Measurements from ENCODE around the gene HSPBAP1.

Gene HSPBAP1

DNA sequence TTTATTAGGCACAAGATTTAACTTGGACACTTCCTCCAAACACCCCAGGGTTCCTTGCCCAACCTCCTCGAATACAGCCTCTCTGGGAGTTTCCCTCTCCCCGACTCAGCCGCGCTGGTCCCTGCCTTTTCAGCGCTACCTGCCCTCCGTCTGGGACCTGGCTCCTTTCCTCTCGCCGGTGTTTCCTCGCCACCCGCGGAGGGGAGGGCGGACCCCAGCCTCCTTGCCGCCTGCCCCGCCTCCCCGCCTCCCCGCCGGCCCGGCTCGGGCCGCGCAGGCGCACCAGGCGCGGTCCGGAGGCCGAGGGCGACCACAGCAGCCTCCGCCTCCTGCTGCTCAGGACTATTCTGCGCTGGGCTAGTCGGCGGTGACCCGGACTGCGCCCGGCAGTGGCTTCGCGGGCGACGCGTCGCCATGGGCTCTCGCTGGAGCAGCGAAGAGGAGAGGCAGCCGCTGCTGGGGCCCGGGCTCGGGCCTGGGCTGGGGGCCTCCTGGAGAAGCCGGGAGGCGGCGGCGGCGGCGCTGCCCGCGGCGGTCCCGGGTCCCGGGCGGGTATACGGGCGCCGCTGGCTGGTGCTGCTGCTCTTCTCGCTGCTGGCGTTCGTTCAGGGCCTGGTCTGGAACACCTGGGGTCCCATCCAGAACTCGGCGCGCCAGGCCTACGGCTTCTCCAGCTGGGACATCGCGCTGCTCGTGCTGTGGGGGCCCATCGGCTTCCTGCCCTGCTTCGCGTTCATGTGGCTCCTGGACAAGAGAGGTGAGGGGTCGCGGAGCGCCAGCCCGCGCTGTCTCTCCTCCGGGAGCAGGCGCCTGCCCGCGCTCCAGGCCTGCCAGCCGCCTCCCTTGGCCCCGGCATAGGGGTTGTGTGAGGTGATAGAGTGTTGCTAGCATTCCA lies 1.4 kb upstream of the HSPBAP1 start, which contains the start of gene SLC49A4:
Gene SLC49A4, plus strand, starts transcription at position 291 of the 895 bp plus-strand sequence. Its CDS starts 124 bp downstream, at position 415.
- Mint-ChIP-seq H3K27me3 (no peaks in the 10 kb centered on the region), H3K4me1 (peaks cover 19% of the 10 kb centered on the region), H3K4me3 (peak within 1 kb of the TSS; percentile 91 to 94), H3K9me3 (no peaks in the 10 kb centered on the region), H3K27ac (peak within 1 kb of the TSS; percentile 85 to 90)
- DNase-seq = peak; percentile 73 to 78
- ATAC-seq = peak; percentile 79

DNA sequence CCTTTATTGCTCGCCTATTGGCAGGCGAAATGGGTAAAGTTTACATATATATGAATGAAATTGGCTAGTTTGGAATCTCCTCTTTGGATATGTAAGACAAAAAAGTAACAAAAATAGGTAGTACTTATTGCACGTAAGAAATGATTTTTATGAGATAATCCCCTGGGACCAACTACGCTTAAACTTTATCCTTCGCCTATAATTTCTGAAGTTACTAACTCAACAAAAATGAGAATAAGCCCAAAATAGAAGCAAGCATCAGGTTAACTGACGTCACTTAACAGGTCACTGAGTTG lies 800 bp upstream of the HSPBAP1 start:
- Mint-ChIP-seq H3K4me1 (peaks cover 19% of the 10 kb centered on the region), H3K27me3 (no peaks in the 10 kb centered on the region), H3K9me3 (no peaks in the 10 kb centered on the region), H3K27ac (peak overlapping the region; percentile 85 to 90), H3K4me3 (peak overlapping the region; percentile 91 to 94)
- DNase-seq = no peak
- ATAC-seq = no peak

DNA sequence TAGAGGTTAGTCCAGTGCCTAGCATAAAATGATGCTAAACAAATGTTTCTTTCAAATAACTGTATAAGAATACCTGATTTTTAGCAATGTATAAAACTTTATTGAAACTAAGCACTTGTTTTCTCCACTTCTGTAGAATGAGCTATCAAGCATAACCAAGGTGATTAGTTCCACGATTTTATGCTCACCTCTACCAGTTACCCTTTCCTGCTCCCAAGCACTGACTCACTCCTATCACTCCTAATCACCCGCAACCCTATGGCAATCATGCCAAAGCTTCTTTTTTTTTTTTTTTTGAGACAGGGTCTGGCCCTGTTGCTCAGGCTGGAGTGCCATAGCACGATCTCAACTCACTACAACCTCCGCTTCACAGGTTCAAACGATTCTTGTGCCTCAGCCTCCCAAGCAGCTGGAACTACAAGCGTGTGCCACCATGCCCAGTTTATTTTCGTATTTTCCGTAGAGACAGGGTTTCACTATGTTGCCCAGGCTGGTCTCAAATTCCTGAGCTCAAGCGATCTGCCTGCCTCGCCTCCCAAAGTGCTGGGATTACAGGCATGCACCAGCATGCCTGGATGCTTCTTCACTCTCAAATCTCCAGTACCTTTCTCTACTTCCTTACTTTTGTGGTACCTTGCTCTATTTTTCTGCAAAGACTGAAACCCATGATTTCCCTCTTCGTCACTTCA lies 3.9 kb downstream of the HSPBAP1 start:
- Mint-ChIP-seq H3K4me1 (peaks cover 17% of the 10 kb centered on the region), H3K9me3 (no peaks in the 10 kb centered on the region), H3K4me3 (no peak overlapping the region), H3K27me3 (no peaks in the 10 kb centered on the region), H3K27ac (no peak overlapping the region)
- DNase-seq = no peak
- ATAC-seq = no peak

DNA sequence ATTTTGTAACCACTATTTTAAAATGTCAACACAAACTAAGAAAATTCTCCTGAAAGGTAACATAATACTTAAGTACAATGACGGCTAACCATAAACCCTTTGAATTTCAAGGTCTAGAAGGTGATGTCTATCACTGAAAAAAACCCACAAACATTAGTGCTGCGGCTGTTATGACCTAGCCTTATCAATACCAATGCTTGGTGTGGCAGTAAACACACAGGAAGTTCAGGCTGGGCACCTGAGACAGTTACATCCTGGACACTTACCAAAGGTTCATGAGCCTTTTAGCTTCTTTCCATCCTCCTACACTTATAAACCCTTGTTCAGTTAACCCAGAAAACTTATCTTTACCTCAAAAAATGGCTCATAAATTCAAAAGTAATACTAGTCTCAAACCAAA lies 5.8 kb downstream of the HSPBAP1 start:
- DNase-seq = no peak
- peaks cover 17% of the 10 kb centered on the region for H3K4me1 Mint-ChIP-seq
- ATAC-seq = no peak
- no peaks in the 10 kb centered on the region for H3K27me3 Mint-ChIP-seq
- H3K27ac Mint-ChIP-seq = no peak overlapping the region
- H3K4me3 Mint-ChIP-seq = no peak overlapping the region
- H3K9me3 Mint-ChIP-seq = no peaks in the 10 kb centered on the region

DNA sequence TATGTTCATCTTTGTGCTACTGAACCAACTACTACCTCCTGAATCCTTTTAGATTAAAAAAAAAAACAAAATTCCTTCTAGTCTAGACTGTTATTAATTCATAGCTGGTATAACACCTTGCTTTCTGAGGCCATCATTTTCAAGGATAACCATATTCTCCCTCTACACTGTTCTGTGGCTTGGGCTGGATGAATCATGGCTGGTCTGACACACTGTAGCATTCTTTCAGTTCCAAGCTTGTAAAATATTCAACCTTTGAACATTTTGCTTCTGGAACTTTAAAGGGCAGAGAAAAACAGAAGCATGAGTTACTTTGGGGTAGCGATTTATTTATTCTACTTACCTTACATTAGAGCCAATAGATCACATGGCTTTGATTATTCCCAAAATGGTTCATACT lies 7.6 kb downstream of the HSPBAP1 start:
- Mint-ChIP-seq H3K4me1 (peaks cover 17% of the 10 kb centered on the region), H3K27me3 (no peaks in the 10 kb centered on the region), H3K9me3 (no peaks in the 10 kb centered on the region), H3K27ac (peak overlapping the region in 1 of 2 donors; percentile 71), H3K4me3 (no peak overlapping the region)
- ATAC-seq = peak; percentile 71
- no peak for DNase-seq

DNA sequence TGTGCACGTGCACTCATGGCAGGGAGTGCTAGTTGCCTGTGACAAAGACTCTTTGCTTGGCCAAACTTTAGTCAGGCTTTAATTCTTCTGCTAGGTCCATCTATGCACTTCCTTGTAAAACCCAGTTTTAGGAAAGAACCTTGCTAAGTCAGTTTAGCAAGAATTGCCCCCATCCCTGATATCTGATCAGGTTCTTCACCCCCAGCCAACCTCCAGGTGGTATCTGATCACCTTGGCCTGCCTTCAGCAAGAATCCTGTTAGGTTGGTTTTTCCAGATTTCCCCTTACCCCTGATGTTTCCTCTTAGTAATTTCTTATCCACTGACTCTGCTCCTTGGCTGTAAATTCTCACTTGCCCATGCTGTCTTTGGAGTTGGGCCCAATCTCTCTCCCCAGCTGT lies 8.4 kb downstream of the HSPBAP1 start:
- no peak overlapping the region for H3K4me3 Mint-ChIP-seq
- no peaks in the 10 kb centered on the region for H3K9me3 Mint-ChIP-seq
- DNase-seq (no peak), ATAC-seq (no peak)
- H3K27ac Mint-ChIP-seq = no peak overlapping the region
- H3K4me1 Mint-ChIP-seq = peaks cover 17% of the 10 kb centered on the region
- H3K27me3 Mint-ChIP-seq = no peaks in the 10 kb centered on the region

DNA sequence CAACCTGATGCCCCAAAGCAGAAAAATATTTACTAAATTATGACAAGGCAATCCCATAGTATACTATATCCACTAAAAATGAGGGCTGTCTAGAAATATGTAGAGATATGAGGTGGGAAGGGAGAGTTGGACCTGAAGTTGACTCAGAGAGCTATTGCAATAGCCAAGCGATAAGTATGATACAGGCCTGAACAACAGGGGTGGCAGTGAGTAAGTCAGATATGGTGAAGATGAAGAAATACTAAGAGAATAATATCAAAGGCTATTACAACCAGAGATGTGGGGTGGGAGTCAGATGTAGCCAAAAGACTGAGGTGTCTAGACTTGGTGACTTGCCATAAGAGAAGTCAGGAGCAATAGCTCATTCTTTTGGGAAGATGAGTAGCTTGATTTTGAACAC lies 9.2 kb downstream of the HSPBAP1 start:
- Mint-ChIP-seq H3K27ac (no peak overlapping the region), H3K9me3 (no peaks in the 10 kb centered on the region), H3K4me1 (peaks cover 17% of the 10 kb centered on the region), H3K27me3 (no peaks in the 10 kb centered on the region), H3K4me3 (no peak overlapping the region)
- no peak for DNase-seq
- ATAC-seq = no peak

DNA sequence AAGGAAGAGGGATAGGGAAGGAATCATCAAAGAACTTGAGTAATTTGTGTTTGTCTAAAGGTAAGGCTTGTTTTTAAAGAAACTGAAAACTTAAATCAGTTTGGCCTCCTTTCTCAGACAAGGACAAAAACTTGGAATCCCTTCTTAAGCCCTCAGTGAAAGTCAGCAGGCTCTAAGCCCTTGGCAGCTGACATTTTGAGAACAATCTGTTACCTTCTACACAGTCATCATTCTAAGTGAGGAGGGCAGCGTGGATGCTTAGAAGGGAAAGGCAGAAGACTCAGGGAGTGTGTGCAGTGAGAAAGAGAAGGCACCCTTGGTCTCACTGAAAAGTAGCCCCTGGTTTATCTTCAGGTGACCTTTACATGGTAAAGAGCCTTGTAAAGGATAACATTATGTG lies 10.8 kb downstream of the HSPBAP1 start:
- Mint-ChIP-seq H3K9me3 (no peaks in the 10 kb centered on the region), H3K27me3 (no peaks in the 10 kb centered on the region), H3K4me1 (peaks cover 12% of the 10 kb centered on the region), H3K27ac (no peak overlapping the region), H3K4me3 (no peak overlapping the region)
- DNase-seq (no peak), ATAC-seq (no peak)

DNA sequence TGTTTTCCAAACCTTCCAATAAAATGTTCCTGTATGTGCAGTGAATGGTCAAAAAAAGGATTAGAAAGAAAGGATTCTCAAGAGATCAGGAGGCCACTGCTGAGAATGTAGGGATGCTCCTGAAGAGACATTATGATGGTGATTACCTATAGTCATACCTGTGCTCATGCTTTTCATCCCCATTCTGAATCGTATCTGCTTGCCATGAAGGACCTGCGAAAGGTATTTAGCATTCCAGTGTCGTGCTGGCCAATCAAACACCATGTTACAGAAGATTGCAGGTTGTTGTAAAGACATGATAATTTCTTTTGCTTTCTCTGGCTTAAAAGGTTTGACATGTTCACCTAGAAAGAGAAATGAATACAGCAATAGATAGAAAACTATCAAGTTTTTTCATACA lies 16.1 kb downstream of the HSPBAP1 start:
- DNase-seq (no peak), ATAC-seq (no peak)
- no peaks in the 10 kb centered on the region for H3K4me1 Mint-ChIP-seq

DNA sequence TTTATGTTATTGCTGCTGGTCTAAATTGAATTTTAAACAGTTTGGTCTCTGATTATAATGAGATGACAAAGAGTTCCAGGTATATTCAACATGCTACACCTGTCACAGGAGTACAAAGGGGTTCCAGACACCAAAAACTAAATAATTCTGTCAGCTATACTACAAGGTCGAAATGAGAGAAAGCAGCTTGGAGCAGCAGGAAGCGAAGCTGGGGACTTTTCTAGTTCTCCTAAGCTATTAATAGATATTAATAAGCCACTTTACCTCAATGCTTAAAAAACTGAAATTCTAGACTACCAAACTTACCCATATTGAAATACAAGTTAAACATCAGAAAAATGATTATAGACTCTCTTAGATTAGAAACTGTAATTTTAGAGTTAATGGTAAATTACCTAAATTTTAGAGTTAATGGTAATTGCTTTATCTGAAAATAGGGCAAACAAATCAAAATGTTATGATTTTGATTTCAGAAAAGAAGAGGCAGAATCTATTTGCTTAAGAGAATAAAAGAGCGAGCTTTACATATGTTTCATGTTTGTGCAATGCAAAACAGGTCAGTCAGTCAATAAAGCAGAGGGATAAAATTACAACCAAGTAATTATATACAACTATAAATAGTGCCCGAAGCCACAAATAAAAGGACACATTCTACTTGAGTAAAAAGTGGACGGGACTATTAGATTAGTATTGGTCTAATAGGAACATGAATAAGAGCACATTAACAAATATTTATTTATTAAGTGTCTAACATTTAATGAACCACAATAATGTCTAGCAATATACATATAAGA lies 16.8 kb downstream of the HSPBAP1 start:
- no peak for DNase-seq
- no peak overlapping the region for H3K4me3 Mint-ChIP-seq
- H3K27ac Mint-ChIP-seq = no peak overlapping the region
- ATAC-seq = no peak
- H3K9me3 Mint-ChIP-seq = no peaks in the 10 kb centered on the region
- H3K27me3 Mint-ChIP-seq = no peaks in the 10 kb centered on the region
- no peaks in the 10 kb centered on the region for H3K4me1 Mint-ChIP-seq

More for the DNA sequence above, 16.1 kb downstream of the HSPBAP1 start:
- Mint-ChIP-seq H3K27me3 (no peaks in the 10 kb centered on the region), H3K9me3 (no peaks in the 10 kb centered on the region), H3K4me3 (no peak overlapping the region), H3K27ac (no peak overlapping the region)

DNA sequence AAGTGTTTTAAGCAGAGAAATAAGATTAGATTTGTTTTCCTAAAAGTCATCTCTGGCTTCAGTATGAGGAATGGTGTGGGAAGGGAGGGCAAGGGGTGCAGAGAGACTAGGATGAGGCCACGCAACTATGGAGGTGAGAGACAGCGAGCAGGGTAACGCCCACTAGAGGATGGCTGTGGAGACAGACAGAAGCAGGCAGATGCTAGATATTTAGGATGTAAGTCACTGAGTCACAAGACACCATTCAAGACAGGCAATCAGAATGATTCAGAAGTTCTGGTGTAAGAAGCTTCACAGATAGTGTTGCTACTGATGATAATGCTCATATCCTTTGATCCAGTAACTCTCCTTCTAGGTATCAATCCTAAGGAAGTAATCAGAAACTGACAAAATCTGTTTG lies 19.1 kb downstream of the HSPBAP1 start:
- no peak for DNase-seq
- Mint-ChIP-seq H3K9me3 (no peaks in the 10 kb centered on the region), H3K4me3 (no peak overlapping the region), H3K27ac (no peak overlapping the region), H3K27me3 (no peaks in the 10 kb centered on the region), H3K4me1 (no peaks in the 10 kb centered on the region)
- peak; percentile 54 for ATAC-seq

DNA sequence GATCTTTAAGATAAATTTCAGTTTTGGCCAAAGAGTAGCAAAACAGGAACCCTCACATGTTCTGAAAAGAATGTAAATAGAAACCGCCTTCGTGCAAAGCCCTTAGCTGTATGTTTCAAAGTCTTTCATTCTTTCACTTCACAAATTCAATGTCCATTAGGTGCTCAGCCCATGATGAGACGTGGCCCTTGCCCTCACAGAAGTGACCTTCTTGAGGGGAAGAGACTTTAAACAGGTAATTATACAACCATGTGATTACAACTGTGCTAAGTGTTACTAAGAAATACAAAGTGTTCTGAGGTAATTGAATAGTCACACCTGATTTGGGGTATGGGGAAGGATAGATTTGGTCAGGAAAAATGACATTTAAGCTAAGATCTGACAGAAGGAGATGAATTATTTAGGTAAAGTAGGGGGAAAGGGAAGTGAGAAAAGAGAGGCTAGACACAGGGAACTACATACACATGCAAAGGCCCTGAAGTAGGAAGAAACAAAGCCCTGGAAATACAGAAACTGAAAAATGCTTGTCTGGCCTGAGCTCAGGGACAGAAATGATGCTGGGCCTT lies 19.6 kb downstream of the HSPBAP1 start:
- ATAC-seq (no peak), DNase-seq (no peak)
- Mint-ChIP-seq H3K27me3 (no peaks in the 10 kb centered on the region), H3K4me1 (no peaks in the 10 kb centered on the region), H3K27ac (no peak overlapping the region), H3K9me3 (no peaks in the 10 kb centered on the region), H3K4me3 (no peak overlapping the region)

DNA sequence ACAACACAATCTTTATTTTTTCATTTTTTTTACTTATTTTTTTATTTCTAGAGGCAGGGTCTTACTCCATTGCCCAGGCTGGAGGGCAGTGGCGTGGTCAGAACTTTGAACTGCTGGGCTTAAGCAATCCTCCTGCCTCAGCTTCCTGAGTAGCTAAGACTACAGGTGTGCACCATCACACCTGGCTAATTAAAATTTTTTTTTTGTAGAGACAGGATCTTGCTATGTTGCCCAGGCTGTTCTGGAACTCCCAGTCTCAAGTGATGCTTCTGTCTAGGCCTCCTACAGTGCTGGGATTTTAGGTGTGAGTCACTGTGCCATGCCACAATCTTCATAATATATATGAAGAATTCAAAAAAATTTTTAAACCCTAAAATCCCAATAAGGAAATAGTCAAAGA lies 20.8 kb downstream of the HSPBAP1 start:
- ATAC-seq = no peak
- no peaks in the 10 kb centered on the region for H3K27me3 Mint-ChIP-seq
- no peak overlapping the region for H3K4me3 Mint-ChIP-seq
- no peak overlapping the region for H3K27ac Mint-ChIP-seq
- no peak for DNase-seq
- no peaks in the 10 kb centered on the region for H3K9me3 Mint-ChIP-seq
- H3K4me1 Mint-ChIP-seq = no peaks in the 10 kb centered on the region

DNA sequence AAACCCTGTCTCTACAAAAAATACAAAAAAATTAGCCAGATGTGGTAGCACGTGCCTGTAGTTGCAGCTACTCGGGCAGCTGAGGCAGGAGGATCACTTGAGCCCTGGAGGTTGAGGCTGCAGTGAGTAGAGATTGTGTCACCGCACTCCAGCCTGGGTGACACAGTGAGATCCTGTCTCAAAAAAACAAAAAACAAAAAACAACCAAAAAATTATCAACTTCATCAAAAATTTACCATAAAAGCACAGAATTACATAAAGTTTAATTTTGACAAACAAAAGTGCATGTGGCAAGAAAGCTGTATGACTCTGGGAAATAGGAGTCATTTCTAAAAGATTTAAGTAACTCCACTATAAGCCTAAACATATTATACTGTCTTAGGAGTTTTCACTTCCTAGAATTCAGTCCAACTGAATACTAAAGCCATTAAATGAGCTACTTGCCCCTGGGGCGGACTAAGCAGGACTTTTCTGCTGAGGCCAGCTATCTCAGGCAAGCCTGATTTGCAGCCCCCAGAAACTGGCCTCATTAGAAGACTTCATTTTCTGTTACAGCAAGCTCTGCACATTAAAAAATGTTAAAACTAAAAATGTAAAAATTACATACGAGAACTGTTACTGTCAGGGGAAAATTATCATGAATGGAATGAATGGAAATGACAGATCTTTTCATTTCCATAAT lies 23.0 kb downstream of the HSPBAP1 start:
- no peak overlapping the region for H3K4me3 Mint-ChIP-seq
- ATAC-seq (no peak), DNase-seq (no peak)
- no peak overlapping the region for H3K27ac Mint-ChIP-seq
- H3K27me3 Mint-ChIP-seq = no peaks in the 10 kb centered on the region
- no peaks in the 10 kb centered on the region for H3K9me3 Mint-ChIP-seq
- no peaks in the 10 kb centered on the region for H3K4me1 Mint-ChIP-seq

Data from stimulated activated naive CD8-positive, alpha-beta T cell treated with anti-CD3 and anti-CD28 coated beads, Interleukin-15, amount 100 ng/mL, for 72 hours (primary cell).